Suprapubic skin (tissue), 4 donors: ENCODE results near the gene SNX9.

Source experiments
- POLR2A ChIP-seq, 2 donors: fragments of 450-650 bp; IDR thresholded peaks; one replicate each; pipeline ENCODE4 v1.6.1; 2017; ENCODE audit warnings: antibody characterized with exemption in 2 of 2, mild to moderate bottlenecking in 2 of 2, moderate library complexity in 2 of 2
- POLR2AphosphoS5 ChIP-seq, 3 donors: sonication (generic); formaldehyde crosslinking; IDR thresholded peaks; one replicate each; pipeline ENCODE4 v1.6.1; 2017; ENCODE audit warnings: antibody characterized with exemption in 3 of 3
- TF ChIP-seq, protein P1 (sequence below), 2 donors: fragments of 200-600 bp in 1 of 2; fragments of 450-650 bp in 1 of 2; sonication (generic) in 1 of 2; IDR thresholded peaks; one replicate each; pipeline ENCODE4 v1.5.1; 2016 to 2019; ENCODE audit warnings: antibody characterized with exemption in 2 of 2, mild to moderate bottlenecking in 1 of 2, moderate library complexity in 1 of 2

GRCh38 chr6:157912326-157912725 lies 89.3 kb downstream of the SNX9 start:
- TF ChIP-seq POLR2A (IDR thresholded peaks at IDR 0.05) (no peak), POLR2AphosphoS5 (IDR thresholded peaks at IDR 0.05) (no peak)
- TF ChIP-seq, protein P1, sequence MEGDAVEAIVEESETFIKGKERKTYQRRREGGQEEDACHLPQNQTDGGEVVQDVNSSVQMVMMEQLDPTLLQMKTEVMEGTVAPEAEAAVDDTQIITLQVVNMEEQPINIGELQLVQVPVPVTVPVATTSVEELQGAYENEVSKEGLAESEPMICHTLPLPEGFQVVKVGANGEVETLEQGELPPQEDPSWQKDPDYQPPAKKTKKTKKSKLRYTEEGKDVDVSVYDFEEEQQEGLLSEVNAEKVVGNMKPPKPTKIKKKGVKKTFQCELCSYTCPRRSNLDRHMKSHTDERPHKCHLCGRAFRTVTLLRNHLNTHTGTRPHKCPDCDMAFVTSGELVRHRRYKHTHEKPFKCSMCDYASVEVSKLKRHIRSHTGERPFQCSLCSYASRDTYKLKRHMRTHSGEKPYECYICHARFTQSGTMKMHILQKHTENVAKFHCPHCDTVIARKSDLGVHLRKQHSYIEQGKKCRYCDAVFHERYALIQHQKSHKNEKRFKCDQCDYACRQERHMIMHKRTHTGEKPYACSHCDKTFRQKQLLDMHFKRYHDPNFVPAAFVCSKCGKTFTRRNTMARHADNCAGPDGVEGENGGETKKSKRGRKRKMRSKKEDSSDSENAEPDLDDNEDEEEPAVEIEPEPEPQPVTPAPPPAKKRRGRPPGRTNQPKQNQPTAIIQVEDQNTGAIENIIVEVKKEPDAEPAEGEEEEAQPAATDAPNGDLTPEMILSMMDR (IDR thresholded peaks at IDR 0.05) = no peak
